ENCODE measurements around the gene KLK5.

KLK5 gene

DNA sequence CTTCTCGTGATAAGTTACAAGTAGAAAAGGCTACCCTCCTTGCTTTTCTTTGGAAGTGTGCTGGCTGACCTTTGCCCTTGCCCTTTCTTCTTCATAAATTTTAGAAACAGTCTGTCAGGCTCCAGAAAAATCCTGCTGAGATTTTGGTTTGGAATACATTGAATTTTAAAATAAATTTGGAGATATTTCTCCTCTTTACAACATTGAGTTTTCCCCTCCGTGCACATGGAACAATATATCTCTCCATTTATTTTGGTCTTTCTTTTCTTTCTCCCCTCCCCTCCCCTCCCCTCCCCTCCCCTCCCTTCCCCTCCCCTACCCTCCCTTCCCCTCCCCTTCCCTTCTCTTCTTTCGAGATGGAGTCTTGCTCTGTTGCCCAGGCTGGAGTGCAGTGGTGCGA lies 50.2 kb downstream of the KLK5 start:
- TF ChIP-seq, protein P1, sequence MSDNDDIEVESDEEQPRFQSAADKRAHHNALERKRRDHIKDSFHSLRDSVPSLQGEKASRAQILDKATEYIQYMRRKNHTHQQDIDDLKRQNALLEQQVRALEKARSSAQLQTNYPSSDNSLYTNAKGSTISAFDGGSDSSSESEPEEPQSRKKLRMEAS (IDR thresholded peaks at IDR 0.05): no peak
- TF ChIP-seq, protein P2, sequence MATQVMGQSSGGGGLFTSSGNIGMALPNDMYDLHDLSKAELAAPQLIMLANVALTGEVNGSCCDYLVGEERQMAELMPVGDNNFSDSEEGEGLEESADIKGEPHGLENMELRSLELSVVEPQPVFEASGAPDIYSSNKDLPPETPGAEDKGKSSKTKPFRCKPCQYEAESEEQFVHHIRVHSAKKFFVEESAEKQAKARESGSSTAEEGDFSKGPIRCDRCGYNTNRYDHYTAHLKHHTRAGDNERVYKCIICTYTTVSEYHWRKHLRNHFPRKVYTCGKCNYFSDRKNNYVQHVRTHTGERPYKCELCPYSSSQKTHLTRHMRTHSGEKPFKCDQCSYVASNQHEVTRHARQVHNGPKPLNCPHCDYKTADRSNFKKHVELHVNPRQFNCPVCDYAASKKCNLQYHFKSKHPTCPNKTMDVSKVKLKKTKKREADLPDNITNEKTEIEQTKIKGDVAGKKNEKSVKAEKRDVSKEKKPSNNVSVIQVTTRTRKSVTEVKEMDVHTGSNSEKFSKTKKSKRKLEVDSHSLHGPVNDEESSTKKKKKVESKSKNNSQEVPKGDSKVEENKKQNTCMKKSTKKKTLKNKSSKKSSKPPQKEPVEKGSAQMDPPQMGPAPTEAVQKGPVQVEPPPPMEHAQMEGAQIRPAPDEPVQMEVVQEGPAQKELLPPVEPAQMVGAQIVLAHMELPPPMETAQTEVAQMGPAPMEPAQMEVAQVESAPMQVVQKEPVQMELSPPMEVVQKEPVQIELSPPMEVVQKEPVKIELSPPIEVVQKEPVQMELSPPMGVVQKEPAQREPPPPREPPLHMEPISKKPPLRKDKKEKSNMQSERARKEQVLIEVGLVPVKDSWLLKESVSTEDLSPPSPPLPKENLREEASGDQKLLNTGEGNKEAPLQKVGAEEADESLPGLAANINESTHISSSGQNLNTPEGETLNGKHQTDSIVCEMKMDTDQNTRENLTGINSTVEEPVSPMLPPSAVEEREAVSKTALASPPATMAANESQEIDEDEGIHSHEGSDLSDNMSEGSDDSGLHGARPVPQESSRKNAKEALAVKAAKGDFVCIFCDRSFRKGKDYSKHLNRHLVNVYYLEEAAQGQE (IDR thresholded peaks at IDR 0.05; ENCODE audit: low read depth): no peak
- TF ChIP-seq YY1 (IDR thresholded peaks at IDR 0.05; ENCODE audit: low read depth) (no peak), EGR1 (IDR thresholded peaks at IDR 0.05) (no peak), FOXM1 (IDR thresholded peaks at IDR 0.05; ENCODE audit: borderline replicate concordance, low read depth) (no peak), NFIC (IDR thresholded peaks at IDR 0.05) (no peak), CEBPB (IDR thresholded peaks at IDR 0.05) (no peak), EP300 (IDR thresholded peaks at IDR 0.05; ENCODE audit: borderline replicate concordance) (no peak), TCF12 (IDR thresholded peaks at IDR 0.05; ENCODE audit: low read depth) (no peak), TAF1 (IDR thresholded peaks at IDR 0.05; ENCODE audit: low read depth) (no peak), CREB1 (IDR thresholded peaks at IDR 0.05; ENCODE audit: low read depth) (no peak)

DNA sequence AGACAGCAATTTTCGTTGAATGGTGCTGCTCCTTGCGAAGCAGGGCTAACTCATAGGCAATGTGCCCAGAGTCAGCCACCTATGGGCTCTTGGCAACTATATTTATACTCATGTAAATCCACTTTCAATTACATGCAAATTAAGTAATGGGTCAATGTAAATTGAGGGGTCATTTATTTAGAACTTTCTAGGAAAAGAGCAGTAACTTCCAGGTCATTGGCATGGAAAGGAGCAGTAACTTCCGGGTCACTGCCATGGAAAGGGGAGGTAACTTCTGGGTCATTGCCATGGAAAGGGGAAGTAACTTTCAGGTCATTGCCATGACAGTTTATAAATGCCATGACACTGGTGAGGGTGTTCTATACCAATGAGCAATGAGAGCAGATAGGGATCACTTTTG lies 53.3 kb downstream of the KLK5 start:
- TF ChIP-seq TAF1 (IDR thresholded peaks at IDR 0.05; ENCODE audit: low read depth) (no peak), EGR1 (IDR thresholded peaks at IDR 0.05) (no peak), CREB1 (IDR thresholded peaks at IDR 0.05; ENCODE audit: low read depth) (no peak), FOXM1 (IDR thresholded peaks at IDR 0.05; ENCODE audit: borderline replicate concordance, low read depth) (no peak), EP300 (IDR thresholded peaks at IDR 0.05; ENCODE audit: borderline replicate concordance) (no peak), ZBTB7A (IDR thresholded peaks at IDR 0.05; ENCODE audit: low read depth) (no peak), RAD21 (IDR thresholded peaks at IDR 0.05; ENCODE audit: low read depth) (no peak), TCF12 (IDR thresholded peaks at IDR 0.05; ENCODE audit: low read depth) (no peak), TEAD4 (IDR thresholded peaks at IDR 0.05) (no peak), CEBPB (IDR thresholded peaks at IDR 0.05) (no peak), YY1 (IDR thresholded peaks at IDR 0.05; ENCODE audit: low read depth) (no peak), NFIC (IDR thresholded peaks at IDR 0.05) (no peak)
- TF ChIP-seq, protein P3, sequence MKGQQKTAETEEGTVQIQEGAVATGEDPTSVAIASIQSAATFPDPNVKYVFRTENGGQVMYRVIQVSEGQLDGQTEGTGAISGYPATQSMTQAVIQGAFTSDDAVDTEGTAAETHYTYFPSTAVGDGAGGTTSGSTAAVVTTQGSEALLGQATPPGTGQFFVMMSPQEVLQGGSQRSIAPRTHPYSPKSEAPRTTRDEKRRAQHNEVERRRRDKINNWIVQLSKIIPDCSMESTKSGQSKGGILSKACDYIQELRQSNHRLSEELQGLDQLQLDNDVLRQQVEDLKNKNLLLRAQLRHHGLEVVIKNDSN (IDR thresholded peaks at IDR 0.05): no peak
- TF ChIP-seq, protein P1 (IDR thresholded peaks at IDR 0.05): no peak
- TF ChIP-seq, protein P2 (IDR thresholded peaks at IDR 0.05; ENCODE audit: low read depth): no peak

DNA sequence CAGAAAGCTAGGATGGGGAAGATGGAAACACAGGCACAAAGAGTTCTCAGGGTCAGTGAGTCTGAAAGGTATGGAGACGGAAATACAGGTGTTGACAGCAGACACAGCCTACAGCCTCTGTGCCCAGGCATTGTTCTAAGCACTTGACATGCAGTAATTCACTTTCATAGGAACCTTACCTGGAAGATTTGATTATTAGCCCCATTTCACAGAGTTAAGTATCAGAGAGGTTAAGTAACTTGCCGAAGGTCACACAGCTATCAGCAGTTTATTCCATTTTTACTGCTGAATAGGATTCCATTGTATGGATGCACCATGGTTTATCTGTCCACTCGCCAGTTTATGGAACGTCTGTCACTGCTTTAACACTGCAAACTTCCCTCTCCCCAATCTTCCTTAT lies 54.8 kb downstream of the KLK5 start:
- TF ChIP-seq TEAD4 (IDR thresholded peaks at IDR 0.05) (no peak), YY1 (IDR thresholded peaks at IDR 0.05; ENCODE audit: low read depth) (no peak), EP300 (IDR thresholded peaks at IDR 0.05; ENCODE audit: borderline replicate concordance) (no peak), NFIC (IDR thresholded peaks at IDR 0.05) (no peak), TAF1 (IDR thresholded peaks at IDR 0.05; ENCODE audit: low read depth) (no peak), TCF12 (IDR thresholded peaks at IDR 0.05; ENCODE audit: low read depth) (no peak), RAD21 (IDR thresholded peaks at IDR 0.05; ENCODE audit: low read depth) (no peak), CEBPB (IDR thresholded peaks at IDR 0.05) (no peak), FOXM1 (IDR thresholded peaks at IDR 0.05; ENCODE audit: borderline replicate concordance, low read depth) (no peak), ZBTB7A (IDR thresholded peaks at IDR 0.05; ENCODE audit: low read depth) (no peak), CREB1 (IDR thresholded peaks at IDR 0.05; ENCODE audit: low read depth) (no peak), EGR1 (IDR thresholded peaks at IDR 0.05) (no peak)
- TF ChIP-seq, protein P2 (IDR thresholded peaks at IDR 0.05; ENCODE audit: low read depth): no peak
- TF ChIP-seq, protein P1 (IDR thresholded peaks at IDR 0.05): no peak
- TF ChIP-seq, protein P3 (IDR thresholded peaks at IDR 0.05): no peak

DNA sequence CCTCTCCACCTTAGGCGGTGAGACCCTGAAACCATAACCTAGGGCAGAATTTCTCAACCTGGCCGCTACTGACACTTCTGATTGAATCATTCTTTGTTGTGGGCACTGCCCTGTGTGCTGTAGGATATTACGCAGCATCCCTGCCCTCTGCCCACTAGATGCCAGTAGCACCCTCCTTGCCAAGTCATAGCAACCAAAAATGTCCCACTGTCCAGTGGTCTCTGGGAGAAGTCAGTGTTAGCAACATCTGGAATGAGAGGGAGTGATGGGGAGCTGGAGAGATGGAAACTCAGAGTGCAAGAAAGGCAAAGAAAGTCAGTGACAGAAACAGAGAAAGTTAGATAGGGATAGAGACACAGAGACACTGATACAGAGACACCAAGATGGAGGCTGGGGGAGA lies 55.2 kb downstream of the KLK5 start:
- TF ChIP-seq, protein P3 (IDR thresholded peaks at IDR 0.05): no peak

Measured in Ishikawa (cell line).